Esophagus (tissue), 2 donors: ENCODE measurements around the gene TRIP12. TPM values are rescaled to one million over a fixed set of nuclear protein-coding genes. Genes with fewer than 3 reads are reported as not detected.

Experiments
- H3K27ac ChIP-seq, 2 donors: one replicate each; pipeline ENCODE4 v1.5.1; 2013; ENCODE audit warnings: low read depth in 2 of 2, mild to moderate bottlenecking in 2 of 2, inconsistent platforms in 1 of 2, low read length in 1 of 2, moderate library complexity in 1 of 2
- H3K27me3 ChIP-seq, 2 donors: one replicate each; pipeline ENCODE4 v1.6.1; 2013; ENCODE audit warnings: low read length in 2 of 2, control low read depth in 1 of 2, mild to moderate bottlenecking in 1 of 2; ENCODE audit not compliant: insufficient read depth in 2 of 2, control insufficient read depth in 1 of 2
- H3K36me3 ChIP-seq, 2 donors: one replicate each; pipeline ENCODE4 v1.6.1; 2013; ENCODE audit warnings: low read length in 1 of 2; ENCODE audit not compliant: control insufficient read depth in 2 of 2, insufficient read depth in 2 of 2
- H3K4me1 ChIP-seq, 2 donors: one replicate each; pipeline ENCODE4 v1.6.1; 2013; ENCODE audit warnings: low read length in 1 of 2; ENCODE audit not compliant: control insufficient read depth in 2 of 2, insufficient read depth in 2 of 2
- H3K4me3 ChIP-seq, 2 donors: one replicate each; pipeline ENCODE4 v1.5.1; 2013; ENCODE audit warnings: low read length in 2 of 2, mild to moderate bottlenecking in 2 of 2, low read depth in 1 of 2, moderate library complexity in 1 of 2
- H3K9me3 ChIP-seq, 2 donors: one replicate each; pipeline ENCODE4 v1.6.1; 2013; ENCODE audit warnings: mild to moderate bottlenecking in 2 of 2, low read depth in 1 of 2, low read length in 1 of 2, moderate library complexity in 1 of 2; ENCODE audit not compliant: control insufficient read depth in 2 of 2, insufficient read depth in 1 of 2
- WGBS, 2 donors: extraction: QIAGEN DNeasy Blood & Tissue Kit; methylation state at CpG; one replicate each; pipeline ENCODE4 v1.1.7; 2013; 5-methylcytosine and 5-hydroxymethylcytosine counted together
- polyA plus RNA-seq, 2 donors: library from polyadenylated mRNA; stranded (reverse); fragments of 200-250 nt; gene quantifications; one replicate each; pipeline ENCODE4 v1.2.3, GENCODE V29; 2013
- donor health status: healthy with polysubstance abuse.
- donor health status: Bipolar disorder and iron deficiency.

Gene TRIP12
- polyA plus RNA-seq, 2 donors = 17.9 to 25.8 TPM

DNA sequence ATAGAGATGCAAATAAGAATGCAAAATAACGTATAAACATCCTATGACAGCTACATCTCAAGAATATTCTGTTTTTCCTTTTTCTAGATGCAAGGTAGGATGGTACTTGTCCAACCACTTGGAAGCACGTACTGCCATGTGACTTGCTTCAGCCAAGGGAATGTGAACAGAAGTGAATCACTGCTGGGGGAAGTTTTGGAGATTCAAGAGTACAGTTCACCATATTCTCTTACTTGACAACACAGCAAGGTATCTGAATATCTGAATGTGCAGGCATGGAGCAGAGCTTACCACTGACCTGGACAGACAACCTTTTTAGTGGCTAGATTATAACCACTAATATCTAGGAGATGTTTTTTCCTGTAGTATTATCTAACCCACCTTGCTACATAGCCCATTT is 53.0 kb downstream of the TRIP12 start:
- H3K27me3 ChIP-seq = no peaks in the 10 kb centered on the region
- H3K36me3 ChIP-seq = no peaks in the 10 kb centered on the region
- no peaks in the 10 kb centered on the region for H3K4me1 ChIP-seq
- WGBS, 2 donors = 91 to 98% methylated on average over 2 of the region's 2 CpGs
- H3K27ac ChIP-seq = no peak overlapping the region
- H3K4me3 ChIP-seq = no peak overlapping the region
- H3K9me3 ChIP-seq = no peaks in the 10 kb centered on the region

DNA sequence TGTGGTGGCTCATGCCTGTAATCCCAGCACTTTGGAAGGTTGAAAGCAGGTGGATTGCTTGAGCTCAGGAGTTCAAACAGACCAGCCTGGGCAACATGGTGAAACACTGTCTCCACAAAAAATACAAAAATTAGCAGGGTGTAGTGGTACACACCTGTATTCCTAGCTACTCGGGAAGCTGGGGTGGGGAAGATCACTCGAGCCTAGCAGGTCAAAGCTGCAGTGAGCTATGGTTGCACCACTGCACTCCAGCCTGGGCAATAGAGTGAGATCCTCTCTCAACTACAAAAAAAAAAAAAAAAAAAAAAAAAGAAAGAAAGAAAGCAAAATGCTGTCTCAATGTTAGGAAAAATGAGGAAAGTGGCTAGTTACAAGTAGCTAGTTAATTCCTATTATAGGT is 56.8 kb downstream of the TRIP12 start:
- Histone ChIP-seq H3K27me3 (no peaks in the 10 kb centered on the region), H3K4me3 (no peak overlapping the region)

DNA sequence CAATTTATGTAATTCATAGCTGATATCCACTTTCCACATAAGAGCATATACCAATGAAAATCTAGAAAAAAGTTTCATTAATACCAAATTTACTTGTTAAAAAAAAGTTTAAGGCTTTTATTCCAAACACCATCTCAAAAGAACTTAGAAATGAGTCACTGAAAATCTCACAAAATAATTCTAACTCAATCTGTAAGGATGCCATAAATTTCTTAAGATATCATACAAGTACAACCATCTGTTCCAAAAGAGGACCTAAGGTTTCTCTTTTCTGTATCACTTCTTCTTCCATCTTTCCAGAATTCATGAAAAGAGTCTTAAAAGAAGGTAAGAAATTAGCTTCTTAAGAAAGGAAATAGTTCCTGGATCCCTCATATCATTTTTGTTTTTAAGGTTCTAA is 60.4 kb downstream of the TRIP12 start:
- no peaks in the 10 kb centered on the region for H3K9me3 ChIP-seq
- H3K27ac ChIP-seq = no peak overlapping the region
- H3K36me3 ChIP-seq = peaks cover under 1 to 4% of the 10 kb centered on the region in 2 donors
- H3K4me1 ChIP-seq = no peaks in the 10 kb centered on the region
- H3K27me3 ChIP-seq = no peaks in the 10 kb centered on the region
- no peak overlapping the region for H3K4me3 ChIP-seq

More for the DNA sequence above, 56.8 kb downstream of the TRIP12 start:
- Histone ChIP-seq H3K9me3 (no peaks in the 10 kb centered on the region), H3K27ac (no peak overlapping the region), H3K36me3 (no peaks in the 10 kb centered on the region), H3K4me1 (no peaks in the 10 kb centered on the region)
- 98% methylated on average over 2 of the region's 2 CpGs for WGBS, 2 donors

DNA sequence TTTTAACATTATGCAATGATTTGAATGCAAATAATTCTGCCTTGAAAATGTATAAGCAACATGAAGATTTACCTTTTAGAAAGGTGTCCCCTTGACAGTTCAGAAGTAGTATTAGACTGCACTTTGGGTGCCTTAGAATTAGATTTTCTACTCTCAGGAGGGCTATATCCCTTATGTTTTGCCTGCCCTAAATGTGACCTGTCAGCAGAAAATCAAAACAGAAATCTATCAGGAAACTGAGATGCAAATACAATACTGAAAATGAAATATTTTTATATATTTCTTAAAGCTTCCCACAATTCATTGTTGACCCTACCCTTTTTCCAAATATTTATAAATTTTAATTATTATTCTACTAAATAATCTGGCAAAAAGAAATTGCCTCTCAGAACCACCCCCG is 61.5 kb downstream of the TRIP12 start:
- H3K4me3 ChIP-seq = no peak overlapping the region
- no peaks in the 10 kb centered on the region for H3K4me1 ChIP-seq
- 97 to 100% methylated on average over 1 of the region's 1 CpG for WGBS, 2 donors
- H3K27ac ChIP-seq = no peak overlapping the region
- H3K36me3 ChIP-seq = peaks cover 2 to 4% of the 10 kb centered on the region in 2 donors
- no peaks in the 10 kb centered on the region for H3K27me3 ChIP-seq
- no peaks in the 10 kb centered on the region for H3K9me3 ChIP-seq

DNA sequence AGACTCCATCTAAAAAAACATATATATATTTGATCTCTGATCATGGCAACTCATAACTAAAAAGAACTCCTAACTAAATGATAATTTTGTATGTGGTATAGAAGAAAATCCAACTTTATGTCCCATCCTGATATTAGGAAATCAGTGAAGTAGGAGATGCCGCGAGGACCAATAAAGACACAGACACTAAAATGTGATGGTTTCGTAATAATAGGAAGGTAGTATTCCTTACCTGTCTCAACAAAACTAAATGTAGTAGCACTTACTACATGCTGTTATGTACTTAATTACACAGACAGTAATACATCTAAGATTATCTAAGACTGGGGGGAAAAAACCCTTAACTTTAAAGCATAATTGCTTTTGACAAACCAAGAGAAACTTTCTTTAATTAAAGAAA is 63.5 kb downstream of the TRIP12 start:
- H3K27ac ChIP-seq = no peak overlapping the region
- no peaks in the 10 kb centered on the region for H3K4me1 ChIP-seq
- H3K4me3 ChIP-seq = no peak overlapping the region
- 95 to 97% methylated on average over 3 of the region's 3 CpGs for WGBS, 2 donors
- no peaks in the 10 kb centered on the region for H3K27me3 ChIP-seq
- peaks cover 2 to 4% of the 10 kb centered on the region in 2 donors for H3K36me3 ChIP-seq
- no peaks in the 10 kb centered on the region for H3K9me3 ChIP-seq

DNA sequence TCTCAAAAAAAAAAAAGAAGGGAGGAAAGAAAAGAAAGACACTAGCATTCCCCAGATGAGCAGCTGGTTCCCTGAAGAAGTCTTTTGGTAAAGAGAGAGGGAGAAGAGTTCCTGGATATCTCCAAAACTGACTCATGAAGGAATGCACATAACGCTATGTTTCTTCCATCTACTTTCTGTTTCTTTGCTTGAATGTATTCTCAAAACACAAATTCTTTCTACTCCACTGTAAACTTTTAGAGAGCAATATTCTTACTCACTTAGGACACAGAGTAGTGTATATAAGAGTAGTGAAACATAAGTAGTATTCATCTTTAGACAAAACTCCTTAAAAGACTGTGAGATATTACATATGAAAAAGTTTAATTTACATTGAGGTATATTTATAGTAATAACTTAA is 64.2 kb downstream of the TRIP12 start:
- Histone ChIP-seq H3K27me3 (no peaks in the 10 kb centered on the region), H3K4me3 (no peak overlapping the region), H3K27ac (no peak overlapping the region), H3K4me1 (no peaks in the 10 kb centered on the region), H3K9me3 (no peaks in the 10 kb centered on the region), H3K36me3 (peaks cover 2 to 4% of the 10 kb centered on the region in 2 donors)
- 91 to 98% methylated on average over 1 of the region's 1 CpG for WGBS, 2 donors

DNA sequence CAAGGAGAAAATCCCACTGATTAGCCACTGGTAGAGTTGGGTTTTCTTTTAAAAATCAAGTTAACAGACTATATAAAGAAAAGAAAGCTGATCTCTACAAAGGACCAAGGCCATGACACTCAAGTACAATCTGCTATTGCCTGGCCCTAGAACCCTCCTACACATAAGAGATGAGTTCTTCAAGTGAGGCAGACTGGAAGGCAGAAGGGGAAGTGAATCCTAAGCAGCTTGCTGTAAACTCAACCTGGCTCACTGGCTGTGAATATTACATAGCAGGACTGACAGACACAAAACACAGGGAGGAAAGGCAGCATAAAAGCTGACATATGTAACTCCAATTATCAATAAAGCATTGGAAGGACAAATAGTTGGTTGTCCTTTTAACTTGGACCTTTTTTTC is 65.4 kb downstream of the TRIP12 start:
- Histone ChIP-seq H3K27ac (no peak overlapping the region), H3K36me3 (peaks cover 2 to 4% of the 10 kb centered on the region in 2 donors), H3K4me3 (no peak overlapping the region), H3K9me3 (no peaks in the 10 kb centered on the region), H3K27me3 (no peaks in the 10 kb centered on the region), H3K4me1 (no peaks in the 10 kb centered on the region)

DNA sequence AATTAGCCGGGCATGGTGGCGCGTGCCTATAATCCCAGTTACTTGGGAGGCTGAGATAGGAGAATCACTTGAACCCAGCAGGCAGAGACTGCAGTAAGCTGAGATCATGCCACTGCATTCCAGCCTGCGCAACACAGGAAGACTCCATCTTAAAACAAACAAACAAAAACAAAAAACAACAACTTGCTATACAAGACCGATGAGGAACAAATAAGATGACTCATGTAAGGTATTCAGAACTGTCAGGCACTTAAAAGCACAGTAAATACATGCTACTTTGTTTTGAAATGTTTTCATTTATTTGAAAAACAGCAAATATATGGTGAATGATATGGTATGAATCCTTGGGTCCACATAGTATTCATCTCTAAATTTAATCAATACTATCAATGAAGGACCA is 66.7 kb downstream of the TRIP12 start:
- WGBS, 2 donors = 88 to 91% methylated on average over 5 of the region's 5 CpGs
- H3K36me3 ChIP-seq = peaks cover 2 to 4% of the 10 kb centered on the region in 2 donors
- no peak overlapping the region for H3K4me3 ChIP-seq

DNA sequence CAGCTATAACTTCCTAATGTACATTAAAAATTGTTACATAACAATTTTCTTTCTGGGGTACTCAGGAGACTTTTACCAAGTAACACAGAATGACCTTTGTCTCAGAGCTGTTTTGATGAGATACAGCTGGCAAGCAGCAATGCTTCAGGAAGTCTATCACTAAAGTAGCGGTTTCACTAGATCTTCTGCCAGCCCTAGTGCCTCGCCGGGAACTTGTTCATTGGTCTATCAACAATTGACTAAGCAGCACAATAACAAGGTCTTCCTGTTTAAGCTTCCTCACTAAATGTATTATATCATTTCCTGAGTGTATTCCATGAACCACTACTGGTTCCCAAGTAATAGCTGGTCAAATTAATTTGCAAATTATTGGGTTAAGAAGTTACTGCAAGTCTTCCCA is 69.2 kb downstream of the TRIP12 start:
- 43% methylated on average over 3 of the region's 3 CpGs for WGBS, 2 donors
- Histone ChIP-seq H3K9me3 (no peaks in the 10 kb centered on the region), H3K36me3 (peaks cover 0 to 2% of the 10 kb centered on the region in 2 donors), H3K4me1 (no peaks in the 10 kb centered on the region), H3K27ac (no peak overlapping the region), H3K27me3 (no peaks in the 10 kb centered on the region), H3K4me3 (no peak overlapping the region)

More for the DNA sequence above, 66.7 kb downstream of the TRIP12 start:
- Histone ChIP-seq H3K27ac (no peak overlapping the region), H3K9me3 (no peaks in the 10 kb centered on the region), H3K4me1 (no peaks in the 10 kb centered on the region), H3K27me3 (no peaks in the 10 kb centered on the region)

DNA sequence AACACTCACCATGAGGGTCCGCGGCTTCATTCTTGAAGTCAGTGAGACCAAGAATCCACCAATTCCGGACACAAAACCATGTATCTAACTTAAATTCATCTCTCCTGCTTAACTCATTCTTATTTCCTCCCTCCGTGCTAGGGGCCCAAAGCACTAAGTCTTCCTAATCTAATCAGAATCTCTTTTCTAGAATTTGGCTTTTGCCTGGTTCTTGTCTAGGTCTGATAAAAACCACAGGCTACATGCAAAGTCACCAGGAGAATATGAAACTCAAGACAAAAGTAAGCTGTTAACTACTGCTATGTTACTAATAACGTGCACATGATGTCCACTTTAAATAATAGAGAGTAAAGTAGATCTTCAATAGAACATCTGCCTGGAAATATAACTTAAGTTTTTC is 69.9 kb downstream of the TRIP12 start:
- Histone ChIP-seq H3K4me1 (no peaks in the 10 kb centered on the region), H3K36me3 (peaks cover 0 to 2% of the 10 kb centered on the region in 2 donors), H3K9me3 (no peaks in the 10 kb centered on the region), H3K27me3 (no peaks in the 10 kb centered on the region), H3K4me3 (no peak overlapping the region), H3K27ac (no peak overlapping the region)
- WGBS, 2 donors = 89 to 94% methylated on average over 5 of the region's 5 CpGs
